Measurements from ENCODE around the gene PMEL.
"Not testable (repeated sequence)": the region's sequence is repeated elsewhere in the genome, so short reads cannot be mapped to it uniquely, and the experiment has no call there.

PMEL gene

GRCh38 chr12:55996715-55997534 is 31.1 kb upstream of the PMEL start, which contains the start of gene SUOX:
Gene SUOX (plus strand): TSS chr12:55997276. CDS start chr12:56002222, 4,946 bp downstream.
- TF ChIP-seq CTCF (IDR thresholded peaks at IDR 0.05; ENCODE audit: insufficient read depth, low read length, missing control alignments) = no peak
- ChIA-PET CTCF (interaction anchor here (0.8 to 8.6 kb wide), 34 partner anchors 11 to 268 kb away, joined by 3 to 213 read pairs (median 5); partner anchors contain the start of genes DGKA, ERBB3, IKZF4 and RAB5B), POLR2A (interaction anchor here (0.7 to 3.6 kb wide), 9 partner anchors 9 to 179 kb away, joined by 3 to 18 read pairs (median 5); partner anchors contain the start of genes ORMDL2, PA2G4, RAB5B and SARNP)
- peak; percentile 85 for DNase-seq (ENCODE audit: low read depth, low spot score)
- H3K4me3 ChIP-seq (ENCODE audit: low read depth, low read length) = peak within 1 kb of the TSS; percentile 93

DNA sequence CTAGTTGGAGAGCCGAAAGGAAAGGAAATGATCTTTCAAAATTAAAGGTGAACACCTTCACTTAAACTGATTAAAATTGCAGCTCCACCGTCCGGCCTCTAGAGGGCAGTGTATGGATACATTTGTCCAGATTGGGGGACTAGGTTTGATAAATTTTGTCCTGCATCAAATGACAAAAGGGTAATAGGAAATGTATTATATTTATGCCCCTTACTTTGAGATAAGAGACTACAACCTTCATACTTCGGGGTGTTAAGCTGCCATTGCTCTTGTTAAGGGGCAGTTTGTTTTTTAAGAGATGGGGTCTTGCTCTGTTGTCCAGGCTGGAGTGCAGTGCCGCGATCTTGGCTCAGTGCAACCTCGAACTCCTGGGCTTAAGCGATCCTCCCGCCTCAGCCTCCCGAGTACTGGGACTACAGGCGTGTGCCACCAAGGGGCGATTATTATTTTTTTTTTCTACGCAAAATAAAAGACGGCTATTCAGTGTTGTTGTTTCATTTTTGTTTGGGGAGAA is 30.4 kb upstream of the PMEL start:
- no peak for DNase-seq (ENCODE audit: low read depth, low spot score)
- POLR2A ChIA-PET = interaction anchor here (0.6 to 2.0 kb wide), 4 partner anchors 13 to 161 kb away, joined by 3 to 10 read pairs (median 4); partner anchors contain the start of gene RAB5B

GRCh38 chr12:55995366-55995765 is 29.5 kb upstream of the PMEL start:
- DNase-seq (ENCODE audit: low read depth, low spot score) = no peak
- TF ChIP-seq CTCF (IDR thresholded peaks at IDR 0.05; ENCODE audit: insufficient read depth, low read length, missing control alignments) = no peak
- H3K4me3 ChIP-seq (ENCODE audit: low read depth, low read length) = no peak overlapping the region
- ChIA-PET POLR2A (interaction anchor here (2.0 kb wide), 1 partner anchor 21 kb away, joined by 10 read pairs; the partner anchor contains the start of gene RAB5B), CTCF (interaction anchor here (0.6 to 8.6 kb wide), 30 partner anchors 8 to 256 kb away, joined by 3 to 213 read pairs (median 5); partner anchors contain the start of genes DGKA, IKZF4, RAB5B and SMARCC2)

More for the DNA sequence above, 30.4 kb upstream of the PMEL start:
- CTCF ChIA-PET = interaction anchor here (0.6 to 8.6 kb wide), 41 partner anchors 12 to 267 kb away, joined by 3 to 213 read pairs (median 5); partner anchors contain the start of genes DGKA, ERBB3, IKZF4 and RAB5B
- TF ChIP-seq CTCF (IDR thresholded peaks at IDR 0.05; ENCODE audit: insufficient read depth, low read length, missing control alignments) = peak; percentile 66
- H3K4me3 ChIP-seq (ENCODE audit: low read depth, low read length) = peak overlapping the region; percentile 93

- CTCF ChIA-PET = interaction anchor here (0.6 to 8.6 kb wide), 9 partner anchors 11 to 255 kb away, joined by 3 to 213 read pairs (median 7); partner anchors contain the start of genes RAB5B and SMARCC2
- no peak overlapping the region for H3K4me3 ChIP-seq (ENCODE audit: low read depth, low read length)
- POLR2A ChIA-PET = no interaction called here
- no peak for DNase-seq (ENCODE audit: low read depth, low spot score)
- TF ChIP-seq CTCF (IDR thresholded peaks at IDR 0.05; ENCODE audit: insufficient read depth, low read length, missing control alignments) = no peak
These were observed 27.5 kb upstream of the PMEL start for GRCh38 chr12:55993230-55993853.

- CTCF ChIA-PET = interaction anchor here (0.8 to 3.2 kb wide), 7 partner anchors 15 to 253 kb away, joined by 3 to 16 read pairs (median 3); partner anchors contain the start of gene RAB5B
- TF ChIP-seq CTCF (IDR thresholded peaks at IDR 0.05; ENCODE audit: insufficient read depth, low read length, missing control alignments) = no peak
- POLR2A ChIA-PET = interaction anchor here (1.1 kb wide), 1 partner anchor 17 kb away, joined by 4 read pairs; the partner anchor contains the start of gene RAB5B
- no peak for DNase-seq (ENCODE audit: low read depth, low spot score)
- H3K4me3 ChIP-seq (ENCODE audit: low read depth, low read length) = no peak overlapping the region
These were observed 25.3 kb upstream of the PMEL start for GRCh38 chr12:55991110-55991509.

- not testable (repeated sequence) for DNase-seq (ENCODE audit: low read depth, low spot score); H3K4me3 ChIP-seq (ENCODE audit: low read depth, low read length)
- ChIA-PET CTCF (interaction anchor here (0.7 to 12.3 kb wide), 6 partner anchors 10 to 248 kb away, joined by 3 to 213 read pairs (median 11); partner anchors contain the start of genes RAB5B and SUOX), POLR2A (interaction anchor here (1.0 to 1.9 kb wide), 2 partner anchors 11 to 12 kb away, joined by 3 to 5 read pairs; partner anchors contain the start of genes RAB5B and SUOX)
These were observed 20.1 kb upstream of the PMEL start for GRCh38 chr12:55985976-55986375.
